Activated B cell treated with CpG ODN at 0.5 μM for 24 hours (primary cell): ENCODE measurements around the gene NUP62. TPM values are rescaled to one million over a fixed set of nuclear protein-coding genes. Genes with fewer than 3 reads are reported as not detected.
A peak's percentile ranks its signal among the peaks of the same experiment; 100 is the strongest.

Source experiments
- ATAC-seq: fragments of 200-7000 bp; cut with Tn5 transposase; one replicate; pipeline ENCODE4 v1.10.0; 2021; ENCODE audit warnings: low read depth, mild to moderate bottlenecking, moderate library complexity
- CTCF ChIA-PET: fragments of 350-600 bp; sonication (Branson Sonifier 250); formaldehyde crosslinking; loops from one replicate; lab custom pipeline; 2021; ENCODE audit warnings: antibody characterized with exemption; lab: Charles Lee
- POLR2A ChIA-PET: fragments of 350-600 bp; sonication (Branson Sonifier 250); formaldehyde crosslinking; loops from one replicate; lab custom pipeline; 2021; ENCODE audit warnings: antibody characterized with exemption; lab: Charles Lee
- DNase-seq: peaks from one replicate; pipeline ENCODE4 v3.0.0; 2022
- H3K27ac Mint-ChIP-seq: one replicate; pipeline ENCODE4 v1.8.0; 2020; ENCODE audit warnings: mixed read lengths
- H3K27me3 Mint-ChIP-seq: one replicate; pipeline ENCODE4 v1.8.0; 2021; ENCODE audit warnings: mixed read lengths
- H3K36me3 Mint-ChIP-seq: one replicate; pipeline ENCODE4 v1.8.0; 2021; ENCODE audit warnings: low read depth, mixed read lengths
- H3K4me1 Mint-ChIP-seq: one replicate; pipeline ENCODE4 v1.8.0; 2021; ENCODE audit warnings: mixed read lengths
- H3K4me3 Mint-ChIP-seq: one replicate; pipeline ENCODE4 v1.8.0; 2020; ENCODE audit warnings: mild to moderate bottlenecking, mixed read lengths
- H3K9me3 Mint-ChIP-seq: one replicate; pipeline ENCODE4 v1.8.0; 2020; ENCODE audit warnings: mixed read lengths
- CTCF ChIP-seq: fragments of 200-600 bp; IDR thresholded peaks from one replicate; pipeline ENCODE4 v1.8.0; 2022; ENCODE audit warnings: antibody characterized with exemption, mild to moderate bottlenecking
- intact Hi-C: fragments of 100-400 bp; cut with micrococcal nuclease; formaldehyde crosslinking; loops from one replicate; pipeline ENCODE4 v1.15.1; 2024
- total RNA-seq: library from RNA; stranded (reverse); gene quantifications from 2 replicates; pipeline ENCODE4 v1.2.3, GENCODE V29; 2022

The NUP62 gene
- total RNA-seq, 1 donor from 2014 or later = 114 TPM

- DNase-seq = no peak
- Mint-ChIP-seq H3K4me1 (peaks cover 78% of the 10 kb centered on the region), H3K4me3 (no peak overlapping the region), H3K9me3 (no peaks in the 10 kb centered on the region), H3K27ac (peak overlapping the region; percentile 77), H3K36me3 (peaks cover 62% of the 10 kb centered on the region), H3K27me3 (no peaks in the 10 kb centered on the region)
- ATAC-seq = no peak
- no peak for TF ChIP-seq CTCF
- POLR2A ChIA-PET = interaction anchor here (1.1 to 14.0 kb wide), 3 partner anchors 13 to 20 kb away, joined by 3 to 317 read pairs (median 166); partner anchors contain the start of genes ATF5, IL4I1 and NUP62
- intact Hi-C loops = no loop called here
- CTCF ChIA-PET = interaction anchor here (1.5 kb wide), 1 partner anchor 25 kb away, joined by 3 read pairs; no protein-coding TSS in a partner anchor
Observed at GRCh38 chr19:49915271-49915670, 14.0 kb downstream of the NUP62 start.

GRCh38 chr19:49913720-49914119, 15.6 kb downstream of the NUP62 start:
- Mint-ChIP-seq H3K27me3 (no peaks in the 10 kb centered on the region), H3K9me3 (no peaks in the 10 kb centered on the region), H3K27ac (peak overlapping the region; percentile 75), H3K4me1 (peaks cover 78% of the 10 kb centered on the region), H3K4me3 (no peak overlapping the region), H3K36me3 (peaks cover 67% of the 10 kb centered on the region)
- ATAC-seq = no peak
- TF ChIP-seq CTCF = no peak
- ChIA-PET CTCF (interaction anchor here (0.7 to 1.5 kb wide), 2 partner anchors 23 to 25 kb away, joined by 3 read pairs; no protein-coding TSS in a partner anchor), POLR2A (interaction anchor here (1.0 to 14.0 kb wide), 4 partner anchors 11 to 44 kb away, joined by 3 to 317 read pairs (median 48); partner anchors contain the start of genes ATF5, IL4I1 and NUP62)
- intact Hi-C loops = no loop called here
- no peak for DNase-seq

- H3K9me3 Mint-ChIP-seq = no peaks in the 10 kb centered on the region
- peaks cover 68% of the 10 kb centered on the region for H3K36me3 Mint-ChIP-seq
- POLR2A ChIA-PET = interaction anchor here (1.0 to 14.0 kb wide), 3 partner anchors 15 to 44 kb away, joined by 3 to 317 read pairs (median 92); partner anchors contain the start of genes ATF5, IL4I1 and NUP62
- CTCF ChIA-PET = interaction anchor here (0.7 to 1.5 kb wide), 2 partner anchors 23 to 25 kb away, joined by 3 read pairs; no protein-coding TSS in a partner anchor
- intact Hi-C loops = no loop called here
- H3K4me1 Mint-ChIP-seq = peaks cover 76% of the 10 kb centered on the region
- no peak for ATAC-seq
- DNase-seq = no peak
- no peaks in the 10 kb centered on the region for H3K27me3 Mint-ChIP-seq
- no peak for TF ChIP-seq CTCF
- no peak overlapping the region for H3K4me3 Mint-ChIP-seq
- H3K27ac Mint-ChIP-seq = peak overlapping the region; percentile 75
Observed at GRCh38 chr19:49912965-49913685, 16.2 kb downstream of the NUP62 start.

- intact Hi-C loops = loop anchor here (1.0 to 2.0 kb wide), 2 partner anchors 14 to 17 kb away; partner anchors contain the start of genes ATF5 and NUP62
- Mint-ChIP-seq H3K9me3 (no peaks in the 10 kb centered on the region), H3K4me1 (peaks cover 76% of the 10 kb centered on the region), H3K4me3 (peak overlapping the region; percentile 68), H3K36me3 (peaks cover 70% of the 10 kb centered on the region), H3K27ac (peak overlapping the region; percentile 89), H3K27me3 (no peaks in the 10 kb centered on the region)
- ATAC-seq (peak; percentile 80), DNase-seq (no peak)
- CTCF ChIA-PET = interaction anchor here (0.9 to 1.1 kb wide), 3 partner anchors 12 to 26 kb away, joined by 3 read pairs; no protein-coding TSS in a partner anchor
- TF ChIP-seq CTCF = no peak
- POLR2A ChIA-PET = interaction anchor here (0.5 to 14.0 kb wide), 13 partner anchors 8 to 92 kb away, joined by 3 to 317 read pairs (median 7); partner anchors contain the start of genes AKT1S1, ATF5, IL4I1 and NUP62
Observed at GRCh38 chr19:49911381-49912145, 17.7 kb downstream of the NUP62 start.
